ENCODE results near the gene EPHB2. TPM values are rescaled to one million over a fixed set of nuclear protein-coding genes. Genes with fewer than 3 reads are reported as not detected.

The EPHB2 gene
- total and polyA plus RNA-seq, 2 of the 13 experiments (the other 11 are each of a cell fraction or from before 2014, with no cell fraction given): 0.03 to 0.11 TPM

DNA sequence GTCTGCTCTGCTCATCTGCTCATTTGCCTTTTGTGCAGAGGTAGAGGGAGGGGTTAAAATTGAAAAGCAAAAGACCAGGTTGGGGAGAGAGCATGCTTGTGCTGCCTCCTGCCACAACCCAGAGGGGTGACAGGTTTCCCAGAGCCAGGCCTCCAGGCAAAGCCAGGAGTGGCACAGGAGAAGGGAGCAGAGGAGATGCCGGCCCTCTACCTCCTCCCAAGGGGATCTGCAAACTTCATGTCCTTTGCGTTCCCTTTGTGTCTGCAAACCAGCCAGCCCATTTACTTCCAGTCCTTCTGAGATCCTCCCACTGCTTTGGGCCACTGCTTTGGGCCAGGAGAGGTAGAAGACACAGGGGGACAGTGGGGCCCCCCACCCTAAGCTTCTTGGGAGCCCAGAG is 67.8 kb downstream of the EPHB2 start (continued):
- TF ChIP-seq, protein P1, sequence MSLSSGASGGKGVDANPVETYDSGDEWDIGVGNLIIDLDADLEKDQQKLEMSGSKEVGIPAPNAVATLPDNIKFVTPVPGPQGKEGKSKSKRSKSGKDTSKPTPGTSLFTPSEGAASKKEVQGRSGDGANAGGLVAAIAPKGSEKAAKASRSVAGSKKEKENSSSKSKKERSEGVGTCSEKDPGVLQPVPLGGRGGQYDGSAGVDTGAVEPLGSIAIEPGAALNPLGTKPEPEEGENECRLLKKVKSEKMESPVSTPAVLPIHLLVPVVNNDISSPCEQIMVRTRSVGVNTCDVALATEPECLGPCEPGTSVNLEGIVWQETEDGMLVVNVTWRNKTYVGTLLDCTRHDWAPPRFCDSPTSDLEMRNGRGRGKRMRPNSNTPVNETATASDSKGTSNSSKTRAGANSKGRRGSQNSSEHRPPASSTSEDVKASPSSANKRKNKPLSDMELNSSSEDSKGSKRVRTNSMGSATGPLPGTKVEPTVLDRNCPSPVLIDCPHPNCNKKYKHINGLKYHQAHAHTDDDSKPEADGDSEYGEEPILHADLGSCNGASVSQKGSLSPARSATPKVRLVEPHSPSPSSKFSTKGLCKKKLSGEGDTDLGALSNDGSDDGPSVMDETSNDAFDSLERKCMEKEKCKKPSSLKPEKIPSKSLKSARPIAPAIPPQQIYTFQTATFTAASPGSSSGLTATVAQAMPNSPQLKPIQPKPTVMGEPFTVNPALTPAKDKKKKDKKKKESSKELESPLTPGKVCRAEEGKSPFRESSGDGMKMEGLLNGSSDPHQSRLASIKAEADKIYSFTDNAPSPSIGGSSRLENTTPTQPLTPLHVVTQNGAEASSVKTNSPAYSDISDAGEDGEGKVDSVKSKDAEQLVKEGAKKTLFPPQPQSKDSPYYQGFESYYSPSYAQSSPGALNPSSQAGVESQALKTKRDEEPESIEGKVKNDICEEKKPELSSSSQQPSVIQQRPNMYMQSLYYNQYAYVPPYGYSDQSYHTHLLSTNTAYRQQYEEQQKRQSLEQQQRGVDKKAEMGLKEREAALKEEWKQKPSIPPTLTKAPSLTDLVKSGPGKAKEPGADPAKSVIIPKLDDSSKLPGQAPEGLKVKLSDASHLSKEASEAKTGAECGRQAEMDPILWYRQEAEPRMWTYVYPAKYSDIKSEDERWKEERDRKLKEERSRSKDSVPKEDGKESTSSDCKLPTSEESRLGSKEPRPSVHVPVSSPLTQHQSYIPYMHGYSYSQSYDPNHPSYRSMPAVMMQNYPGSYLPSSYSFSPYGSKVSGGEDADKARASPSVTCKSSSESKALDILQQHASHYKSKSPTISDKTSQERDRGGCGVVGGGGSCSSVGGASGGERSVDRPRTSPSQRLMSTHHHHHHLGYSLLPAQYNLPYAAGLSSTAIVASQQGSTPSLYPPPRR (CRISPR knock-in tag; IDR thresholded peaks at IDR 0.05; ENCODE audit: borderline replicate concordance): no peak
- no peak for TF ChIP-seq ZEB1 (IDR thresholded peaks at IDR 0.05; ENCODE audit: insufficient replicate concordance, low read depth)

DNA sequence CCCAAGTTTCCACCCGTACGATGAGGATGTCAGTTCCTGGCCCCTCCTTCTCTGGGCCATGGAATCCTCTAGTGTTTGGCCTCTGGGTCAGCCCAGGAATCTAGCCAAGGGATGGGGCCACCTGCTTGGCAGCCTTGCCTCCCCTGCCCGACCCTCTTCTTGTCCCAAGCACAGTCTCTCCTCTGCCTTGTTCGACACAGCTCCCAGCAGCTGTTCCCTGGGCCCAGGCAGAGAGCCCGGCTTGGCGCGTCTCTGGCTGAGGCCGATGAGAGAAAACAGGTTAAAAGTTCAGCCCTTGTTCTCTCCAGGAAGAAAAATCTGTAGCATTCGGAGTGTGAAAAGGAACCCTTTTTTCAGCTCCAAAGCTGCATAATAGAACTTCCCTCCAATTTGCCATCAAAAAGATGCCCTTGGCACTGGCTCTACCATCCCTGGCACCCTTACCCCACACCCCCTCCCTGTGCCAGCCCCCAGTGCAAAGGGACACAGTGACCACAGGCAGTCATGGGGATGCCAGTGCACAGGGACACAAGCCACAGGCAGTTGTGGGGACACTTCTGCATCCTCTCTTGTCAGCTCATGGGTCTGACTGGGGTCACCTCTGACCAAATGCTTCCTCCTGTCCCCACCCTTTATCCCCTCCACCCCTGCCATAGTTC is 68.4 kb downstream of the EPHB2 start:
- 6% methylated on average over 8 of the region's 9 CpGs for WGBS (ENCODE audit: low lambda C conversion rate)
- no peak for TF ChIP-seq KLF9 (CRISPR knock-in tag; IDR thresholded peaks at IDR 0.05; ENCODE audit: low read depth)
- no peak for TF ChIP-seq ZNF24 (IDR thresholded peaks at IDR 0.05)
- TF ChIP-seq GABPA (IDR thresholded peaks at IDR 0.05; ENCODE audit: low read depth, low read length): no peak
- no peak for TF ChIP-seq GABPA (CRISPR knock-in tag; IDR thresholded peaks at IDR 0.05; ENCODE audit: low read depth)
- TF ChIP-seq, protein P2, sequence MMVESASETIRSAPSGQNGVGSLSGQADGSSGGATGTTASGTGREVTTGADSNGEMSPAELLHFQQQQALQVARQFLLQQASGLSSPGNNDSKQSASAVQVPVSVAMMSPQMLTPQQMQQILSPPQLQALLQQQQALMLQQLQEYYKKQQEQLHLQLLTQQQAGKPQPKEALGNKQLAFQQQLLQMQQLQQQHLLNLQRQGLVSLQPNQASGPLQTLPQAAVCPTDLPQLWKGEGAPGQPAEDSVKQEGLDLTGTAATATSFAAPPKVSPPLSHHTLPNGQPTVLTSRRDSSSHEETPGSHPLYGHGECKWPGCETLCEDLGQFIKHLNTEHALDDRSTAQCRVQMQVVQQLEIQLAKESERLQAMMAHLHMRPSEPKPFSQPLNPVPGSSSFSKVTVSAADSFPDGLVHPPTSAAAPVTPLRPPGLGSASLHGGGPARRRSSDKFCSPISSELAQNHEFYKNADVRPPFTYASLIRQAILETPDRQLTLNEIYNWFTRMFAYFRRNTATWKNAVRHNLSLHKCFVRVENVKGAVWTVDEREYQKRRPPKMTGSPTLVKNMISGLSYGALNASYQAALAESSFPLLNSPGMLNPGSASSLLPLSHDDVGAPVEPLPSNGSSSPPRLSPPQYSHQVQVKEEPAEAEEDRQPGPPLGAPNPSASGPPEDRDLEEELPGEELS (CRISPR knock-in tag; IDR thresholded peaks at IDR 0.05): no peak
- no peak for TF ChIP-seq ARNTL (CRISPR knock-in tag; IDR thresholded peaks at IDR 0.05)
- TF ChIP-seq ATM (IDR thresholded peaks at IDR 0.05; ENCODE audit: borderline replicate concordance): no peak
- no peak for TF ChIP-seq ZNF556 (CRISPR knock-in tag; IDR thresholded peaks at IDR 0.05; ENCODE audit: borderline replicate concordance)

More for the DNA sequence above, 68.4 kb downstream of the EPHB2 start:
- in situ Hi-C loops (cut with HindIII; ENCODE audit: extremely low pct_ligation_motif_present, low pct_unique_long_range_greater_than_20kb): no loop called here
- POLR2A ChIA-PET: no interaction called here
- Histone ChIP-seq H3K4me1 (ENCODE audit: insufficient read depth, low read length) (no peaks in the 10 kb centered on the region), H3K9me3 (ENCODE audit: low read length) (no peaks in the 10 kb centered on the region), H3K27ac (ENCODE audit: extremely low read length, insufficient read depth, low read length) (no peak overlapping the region), H3K9ac (ENCODE audit: insufficient read depth, low read depth, low read length) (no peak overlapping the region), H3K27me3 (ENCODE audit: control insufficient read depth in 1 of 2, insufficient read depth in 2 of 2, low read length in 2 of 2) (peaks cover 0 to 20% of the 10 kb centered on the region in 2 experiments; a peak in 2 of 5 replicates), H3K4me3 (replicated peaks in 1 of 3; ENCODE audit: insufficient read depth in 1 of 3, low read depth in 2 of 3, low read length in 3 of 3) (no peak overlapping the region), H2AFZ (ENCODE audit: low read length) (no peak overlapping the region), H3K36me3 (replicated peaks in 1 of 2; ENCODE audit: control insufficient read depth in 1 of 2, insufficient read depth in 2 of 2, low read length in 2 of 2) (no peaks in the 10 kb centered on the region), H4K20me1 (ENCODE audit: insufficient read depth, low read length) (no peaks in the 10 kb centered on the region), H3K79me2 (ENCODE audit: insufficient read depth, low read length) (no peaks in the 10 kb centered on the region), H3K4me2 (ENCODE audit: low read depth, low read length) (no peak overlapping the region)
- no peak for DNase-seq (ENCODE audit: low spot score)
- no TSS peak for BruUV-seq (replicated peaks)
- no peak for ATAC-seq
- CTCF ChIA-PET (ENCODE audit: low intra/inter-chr PET ratio, low total read pairs): no interaction called here
- no peak for FAIRE-seq
- intact Hi-C loops (cut with micrococcal nuclease; ENCODE audit: unreplicated experiment): no loop called here

Measured in HepG2 (cell line).